Neural cell (in vitro differentiated cells): ENCODE measurements around the gene CDCA3. TPM values are rescaled to one million over a fixed set of nuclear protein-coding genes. Genes with fewer than 3 reads are reported as not detected.
"Not testable (repeated sequence)": the region's sequence is repeated elsewhere in the genome, so short reads cannot be mapped to it uniquely, and the experiment has no call there.

Experiments used
- H2AFZ ChIP-seq: fragments of 200-600, 300-800 bp; sonication (generic), shearing (Covaris generic); 2 replicates; pipeline ENCODE4 v1.6.0; 2014; ENCODE audit warnings: low read depth, mild to moderate bottlenecking, antibody characterized with exemption, low read length, moderate library complexity
- H3F3A ChIP-seq: fragments of 200-600 bp; shearing (Covaris generic); 2 replicates; pipeline ENCODE4 v1.6.1; 2016; ENCODE audit warnings: mild to moderate bottlenecking, moderate library complexity, mixed read lengths, antibody characterized with exemption, low read length; ENCODE audit not compliant: insufficient read depth, poor library complexity, severe bottlenecking
- H3K27ac ChIP-seq: fragments of 200-600, 300-800 bp; sonication (generic), shearing (Covaris generic); 2 replicates; pipeline ENCODE4 v1.5.1; 2014; ENCODE audit warnings: mild to moderate bottlenecking, low read length, moderate library complexity
- H3K27me3 ChIP-seq: fragments of 300-800, 200-600 bp; sonication (generic), shearing (Covaris generic); 2 replicates; pipeline ENCODE4 v1.6.0; 2014; ENCODE audit warnings: mild to moderate bottlenecking, low read depth, low read length, moderate library complexity; ENCODE audit not compliant: insufficient read depth
- H3K36me3 ChIP-seq: fragments of 300-800, 200-600 bp; sonication (generic), shearing (Covaris generic); 2 replicates; pipeline ENCODE4 v1.5.1; 2014; ENCODE audit warnings: mild to moderate bottlenecking, antibody characterized with exemption, low read length, moderate library complexity; ENCODE audit not compliant: insufficient read depth
- H3K4me2 ChIP-seq: fragments of 300-800, 200-600 bp; sonication (generic), shearing (Covaris generic); 2 replicates; pipeline ENCODE4 v1.6.0; 2014; ENCODE audit warnings: mild to moderate bottlenecking, low read length
- H3K4me3 ChIP-seq: fragments of 300-800, 200-600 bp; sonication (generic), shearing (Covaris generic); 2 replicates; pipeline ENCODE4 v1.5.1; 2014; ENCODE audit warnings: mild to moderate bottlenecking, low read length, moderate library complexity
- H3K79me2 ChIP-seq: fragments of 200-600 bp; shearing (Covaris generic); replicated peaks from 2 replicates; pipeline ENCODE4 v1.6.0; 2014; ENCODE audit warnings: mild to moderate bottlenecking, low read length, moderate library complexity; ENCODE audit not compliant: insufficient read depth
- H3K9ac ChIP-seq: fragments of 300-800, 200-600 bp; sonication (generic), shearing (Covaris generic); 2 replicates; pipeline ENCODE4 v1.6.1; 2016; ENCODE audit warnings: mild to moderate bottlenecking, low read length, mixed read lengths
- H3K9me2 ChIP-seq: fragments of 200-600 bp; shearing (Covaris generic); 2 replicates; pipeline ENCODE4 v1.6.1; 2016; ENCODE audit warnings: mild to moderate bottlenecking, low read length, mixed read lengths; ENCODE audit not compliant: insufficient read depth
- H3K9me3 ChIP-seq: fragments of 200-600, 300-800 bp; sonication (generic), shearing (Covaris generic); 2 replicates; pipeline ENCODE4 v1.6.1; 2016; ENCODE audit warnings: mild to moderate bottlenecking, mixed run types, low read length, moderate library complexity, mixed read lengths
- H4K20me1 ChIP-seq: fragments of 200-600 bp; shearing (Covaris generic); 2 replicates; pipeline ENCODE4 v1.6.1; 2016; ENCODE audit warnings: mild to moderate bottlenecking, mixed run types; ENCODE audit not compliant: insufficient read depth
- EP300 ChIP-seq: fragments of 450-650 bp; conservative IDR thresholded peaks from 2 replicates; pipeline ENCODE4 v1.6.1; 2014; ENCODE audit warnings: antibody characterized with exemption, mild to moderate bottlenecking, moderate library complexity; ENCODE audit not compliant: poor library complexity, severe bottlenecking
- EZH2 ChIP-seq: fragments of 200-600, 300-800 bp; shearing (Covaris generic), sonication (generic); IDR thresholded peaks from 2 replicates; pipeline ENCODE4 v1.6.1; 2014; ENCODE audit warnings: antibody characterized with exemption, low read length, borderline replicate concordance, mild to moderate bottlenecking; ENCODE audit not compliant: insufficient read depth, poor library complexity, severe bottlenecking
- MXI1 ChIP-seq: fragments of 450-650 bp; conservative IDR thresholded peaks from 2 replicates; pipeline ENCODE4 v1.6.1; 2014; ENCODE audit warnings: antibody characterized with exemption, mild to moderate bottlenecking; ENCODE audit not compliant: poor library complexity, severe bottlenecking
- POLR2AphosphoS5 ChIP-seq: IDR thresholded peaks from 2 replicates; pipeline ENCODE4 v1.6.1; 2012
- RAD21 ChIP-seq: fragments of 450-650 bp; conservative IDR thresholded peaks from 2 replicates; pipeline ENCODE4 v1.6.1; 2014; ENCODE audit warnings: antibody characterized with exemption, mild to moderate bottlenecking, moderate library complexity
- SMC3 ChIP-seq: fragments of 450-650 bp; conservative IDR thresholded peaks from 2 replicates; pipeline ENCODE4 v1.6.1; 2014; ENCODE audit warnings: antibody characterized with exemption, mild to moderate bottlenecking, moderate library complexity; ENCODE audit not compliant: poor library complexity
- TAF1 ChIP-seq: IDR thresholded peaks from 2 replicates; pipeline ENCODE4 v1.6.1; 2012; ENCODE audit warnings: low read depth
- polyA plus RNA-seq: library from polyadenylated mRNA; depleted of rRNA; stranded (reverse); fragments of >200 nt; gene quantifications from 2 replicates; pipeline ENCODE4 v1.2.3, GENCODE V29; 2014
- TF ChIP-seq, protein P1 (sequence below): IDR thresholded peaks from 2 replicates; pipeline ENCODE4 v1.6.1; 2012; ENCODE audit warnings: borderline replicate concordance
- TF ChIP-seq, protein P2 (sequence below): fragments of 450-650 bp; IDR thresholded peaks from 2 replicates; pipeline ENCODE4 v1.5.1; 2014; ENCODE audit warnings: antibody characterized with exemption, mild to moderate bottlenecking, moderate library complexity; ENCODE audit not compliant: poor library complexity, severe bottlenecking

The CDCA3 gene
- polyA plus RNA-seq, 1 donor from 2014 or later, result 7.3 TPM

DNA sequence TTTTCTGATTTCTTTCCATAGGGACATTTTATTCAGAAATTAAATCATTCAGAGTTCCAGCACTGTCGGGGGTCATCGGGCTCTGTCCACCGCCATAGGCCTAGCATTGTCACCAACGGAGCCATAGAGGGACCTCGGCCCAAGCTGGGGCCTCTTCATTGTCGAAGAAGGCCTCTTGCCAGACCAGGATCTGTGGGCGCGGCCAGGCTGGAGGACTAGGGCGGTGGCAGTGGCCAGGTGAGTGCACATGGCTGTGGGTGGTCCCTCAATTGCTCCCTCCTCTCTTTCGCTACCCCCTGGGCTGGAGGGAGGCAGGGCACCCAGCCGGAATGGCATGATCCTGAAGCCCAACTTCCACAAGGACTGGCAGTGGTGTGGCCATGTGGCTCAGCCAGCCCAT lies 32.6 kb upstream of the CDCA3 start:
- H3K4me2 ChIP-seq, result no peak overlapping the region
- no peaks in the 10 kb centered on the region for H3K79me2 ChIP-seq
- no peak overlapping the region for H2AFZ ChIP-seq
- no peaks in the 10 kb centered on the region for H4K20me1 ChIP-seq
- no peak overlapping the region for H3K9ac ChIP-seq
- H3K27ac ChIP-seq, result no peak overlapping the region
- H3F3A ChIP-seq, result no peaks in the 10 kb centered on the region
- H3K36me3 ChIP-seq, result no peaks in the 10 kb centered on the region
- no peak for TF ChIP-seq SMC3
- no peak for TF ChIP-seq EZH2
- no peak for TF ChIP-seq EP300
- no peak for TF ChIP-seq RAD21
- no peak for TF ChIP-seq MXI1
- TF ChIP-seq, protein P1, sequence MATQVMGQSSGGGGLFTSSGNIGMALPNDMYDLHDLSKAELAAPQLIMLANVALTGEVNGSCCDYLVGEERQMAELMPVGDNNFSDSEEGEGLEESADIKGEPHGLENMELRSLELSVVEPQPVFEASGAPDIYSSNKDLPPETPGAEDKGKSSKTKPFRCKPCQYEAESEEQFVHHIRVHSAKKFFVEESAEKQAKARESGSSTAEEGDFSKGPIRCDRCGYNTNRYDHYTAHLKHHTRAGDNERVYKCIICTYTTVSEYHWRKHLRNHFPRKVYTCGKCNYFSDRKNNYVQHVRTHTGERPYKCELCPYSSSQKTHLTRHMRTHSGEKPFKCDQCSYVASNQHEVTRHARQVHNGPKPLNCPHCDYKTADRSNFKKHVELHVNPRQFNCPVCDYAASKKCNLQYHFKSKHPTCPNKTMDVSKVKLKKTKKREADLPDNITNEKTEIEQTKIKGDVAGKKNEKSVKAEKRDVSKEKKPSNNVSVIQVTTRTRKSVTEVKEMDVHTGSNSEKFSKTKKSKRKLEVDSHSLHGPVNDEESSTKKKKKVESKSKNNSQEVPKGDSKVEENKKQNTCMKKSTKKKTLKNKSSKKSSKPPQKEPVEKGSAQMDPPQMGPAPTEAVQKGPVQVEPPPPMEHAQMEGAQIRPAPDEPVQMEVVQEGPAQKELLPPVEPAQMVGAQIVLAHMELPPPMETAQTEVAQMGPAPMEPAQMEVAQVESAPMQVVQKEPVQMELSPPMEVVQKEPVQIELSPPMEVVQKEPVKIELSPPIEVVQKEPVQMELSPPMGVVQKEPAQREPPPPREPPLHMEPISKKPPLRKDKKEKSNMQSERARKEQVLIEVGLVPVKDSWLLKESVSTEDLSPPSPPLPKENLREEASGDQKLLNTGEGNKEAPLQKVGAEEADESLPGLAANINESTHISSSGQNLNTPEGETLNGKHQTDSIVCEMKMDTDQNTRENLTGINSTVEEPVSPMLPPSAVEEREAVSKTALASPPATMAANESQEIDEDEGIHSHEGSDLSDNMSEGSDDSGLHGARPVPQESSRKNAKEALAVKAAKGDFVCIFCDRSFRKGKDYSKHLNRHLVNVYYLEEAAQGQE, result no peak
- TF ChIP-seq POLR2AphosphoS5, result no peak
- TF ChIP-seq, protein P2, sequence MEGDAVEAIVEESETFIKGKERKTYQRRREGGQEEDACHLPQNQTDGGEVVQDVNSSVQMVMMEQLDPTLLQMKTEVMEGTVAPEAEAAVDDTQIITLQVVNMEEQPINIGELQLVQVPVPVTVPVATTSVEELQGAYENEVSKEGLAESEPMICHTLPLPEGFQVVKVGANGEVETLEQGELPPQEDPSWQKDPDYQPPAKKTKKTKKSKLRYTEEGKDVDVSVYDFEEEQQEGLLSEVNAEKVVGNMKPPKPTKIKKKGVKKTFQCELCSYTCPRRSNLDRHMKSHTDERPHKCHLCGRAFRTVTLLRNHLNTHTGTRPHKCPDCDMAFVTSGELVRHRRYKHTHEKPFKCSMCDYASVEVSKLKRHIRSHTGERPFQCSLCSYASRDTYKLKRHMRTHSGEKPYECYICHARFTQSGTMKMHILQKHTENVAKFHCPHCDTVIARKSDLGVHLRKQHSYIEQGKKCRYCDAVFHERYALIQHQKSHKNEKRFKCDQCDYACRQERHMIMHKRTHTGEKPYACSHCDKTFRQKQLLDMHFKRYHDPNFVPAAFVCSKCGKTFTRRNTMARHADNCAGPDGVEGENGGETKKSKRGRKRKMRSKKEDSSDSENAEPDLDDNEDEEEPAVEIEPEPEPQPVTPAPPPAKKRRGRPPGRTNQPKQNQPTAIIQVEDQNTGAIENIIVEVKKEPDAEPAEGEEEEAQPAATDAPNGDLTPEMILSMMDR, result no peak
- TF ChIP-seq TAF1, result no peak
- H3K4me3 ChIP-seq, result no peak overlapping the region
- no peaks in the 10 kb centered on the region for H3K9me2 ChIP-seq
- H3K9me3 ChIP-seq, result no peaks in the 10 kb centered on the region
- H3K27me3 ChIP-seq, result no peaks in the 10 kb centered on the region

DNA sequence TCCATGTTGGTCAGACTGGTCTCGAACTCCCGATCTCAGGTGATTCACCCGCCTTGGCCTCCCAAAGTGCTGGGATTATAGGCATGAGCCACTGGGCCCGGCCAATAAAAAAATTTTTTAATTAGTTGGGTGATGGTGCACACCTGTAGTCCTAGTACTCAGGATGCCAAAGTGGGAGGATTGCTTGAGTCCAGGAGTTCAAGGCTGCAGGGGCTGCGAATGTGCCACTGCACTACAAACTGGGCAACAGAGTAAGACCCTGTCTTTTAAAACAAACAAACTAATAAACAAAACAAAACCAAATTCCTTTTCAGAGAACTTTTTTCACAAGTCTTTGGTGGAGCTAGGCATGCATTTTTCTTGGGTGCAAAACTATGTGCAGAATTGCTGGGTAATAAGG lies 32.2 kb upstream of the CDCA3 start:
- TF ChIP-seq, protein P1, result no peak
- TF ChIP-seq MXI1, result no peak
- TF ChIP-seq RAD21, result no peak
- no peak for TF ChIP-seq POLR2AphosphoS5
- TF ChIP-seq, protein P2, result no peak

DNA sequence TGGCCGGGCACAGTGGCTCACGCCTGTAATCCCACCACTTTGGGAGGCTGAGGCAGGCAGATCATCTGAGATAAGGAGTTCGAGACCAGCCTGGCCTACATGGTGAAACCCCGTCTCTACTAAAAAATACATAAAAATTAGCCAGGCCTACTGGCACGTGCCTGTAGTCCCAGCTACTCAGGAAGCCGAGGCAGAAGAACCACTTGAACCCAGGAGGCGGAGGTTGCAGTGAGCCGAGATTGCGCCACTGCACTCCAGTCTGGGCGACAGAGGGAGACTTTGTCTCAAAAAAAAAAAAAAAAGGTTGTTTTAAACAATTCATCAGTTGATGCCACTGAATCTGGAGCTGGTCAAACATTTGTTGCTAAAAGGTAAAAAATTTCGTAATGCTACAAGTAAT lies 28.7 kb upstream of the CDCA3 start:
- H3K27ac ChIP-seq, H3K79me2 ChIP-seq, H3K9me3 ChIP-seq, H3K9ac ChIP-seq, H3F3A ChIP-seq, H4K20me1 ChIP-seq, H3K9me2 ChIP-seq, H2AFZ ChIP-seq, H3K27me3 ChIP-seq, H3K4me3 ChIP-seq, H3K4me2 ChIP-seq, H3K36me3 ChIP-seq: not testable (repeated sequence)

More for the DNA sequence above, 32.2 kb upstream of the CDCA3 start:
- Histone ChIP-seq H3F3A (no peaks in the 10 kb centered on the region), H3K36me3 (no peaks in the 10 kb centered on the region), H3K9me2 (no peaks in the 10 kb centered on the region), H3K27ac (no peak overlapping the region), H3K9ac (no peak overlapping the region), H4K20me1 (no peaks in the 10 kb centered on the region), H3K9me3 (no peaks in the 10 kb centered on the region), H3K79me2 (no peaks in the 10 kb centered on the region), H2AFZ (no peak overlapping the region), H3K4me2 (no peak overlapping the region), H3K27me3 (no peaks in the 10 kb centered on the region), H3K4me3 (no peak overlapping the region)
